Measurements from ENCODE around the gene SCT.

The SCT gene

GRCh38 chr11:643849-644738, 17.1 kb upstream of the SCT start:
- DNase-seq (ENCODE audit: low read depth in 2 of 2) = no peak

GRCh38 chr11:643366-643765, 16.4 kb upstream of the SCT start:
- no peak for DNase-seq (ENCODE audit: low read depth in 2 of 2)

- no peak for DNase-seq (ENCODE audit: low read depth in 2 of 2)
Observed at GRCh38 chr11:641806-642370, 14.9 kb upstream of the SCT start.

GRCh38 chr11:640021-640706, 13.2 kb upstream of the SCT start:
- DNase-seq (ENCODE audit: low read depth in 2 of 2) = no peak

- DNase-seq (ENCODE audit: low read depth in 2 of 2) = no peak
Observed at GRCh38 chr11:639332-639955, 12.5 kb upstream of the SCT start.

GRCh38 chr11:638631-639331, 11.8 kb upstream of the SCT start:
- DNase-seq (ENCODE audit: low read depth in 2 of 2) = no peak

GRCh38 chr11:637593-638521, 10.9 kb upstream of the SCT start:
- no peak for DNase-seq (ENCODE audit: low read depth in 2 of 2)

GRCh38 chr11:637333-637592, 10.3 kb upstream of the SCT start:
- no peak for DNase-seq (ENCODE audit: low read depth in 2 of 2)

GRCh38 chr11:636511-637332, 9.7 kb upstream of the SCT start, which contains the start of gene DRD4:
Gene DRD4 (plus strand): TSS chr11:637269. CDS start chr11:637305, 36 bp downstream.
- DNase-seq (ENCODE audit: low read depth in 2 of 2) = no peak

- DNase-seq (ENCODE audit: low read depth in 2 of 2) = no peak
Observed at GRCh38 chr11:635945-636510, 9.0 kb upstream of the SCT start.

GRCh38 chr11:630871-631270, 3.9 kb upstream of the SCT start:
- DNase-seq (ENCODE audit: low read depth in 2 of 2) = no peak

GRCh38 chr11:629237-629583, 2.2 kb upstream of the SCT start:
- DNase-seq (ENCODE audit: low read depth in 2 of 2) = no peak

GRCh38 chr11:628056-628455, 1.1 kb upstream of the SCT start:
- DNase-seq (ENCODE audit: low read depth in 2 of 2) = no peak

GRCh38 chr11:627308-627576, 261 bp upstream of the SCT start:
- DNase-seq (ENCODE audit: low read depth in 2 of 2) = no peak

GRCh38 chr11:625636-626268, 1.2 kb downstream of the SCT start:
- no peak for DNase-seq (ENCODE audit: low read depth in 2 of 2)

GRCh38 chr11:624705-625635, 2.0 kb downstream of the SCT start, which contains the start of gene CDHR5:
Gene CDHR5 (minus strand): TSS chr11:624955. CDS start chr11:624902, 53 bp downstream.
- DNase-seq (ENCODE audit: low read depth in 2 of 2) = no peak

- DNase-seq (ENCODE audit: low read depth in 2 of 2) = no peak
Observed at GRCh38 chr11:623999-624704, 2.8 kb downstream of the SCT start.

Data from stimulated activated CD8-positive, alpha-beta memory T cell treated with anti-CD3 and anti-CD28 coated beads, Interleukin-2, amount 100 ng/mL, for 1 hour (primary cell).